Psoas muscle (tissue), 8 donors: ENCODE measurements around the gene SF3B3. TPM values are rescaled to one million over a fixed set of nuclear protein-coding genes. Genes with fewer than 3 reads are reported as not detected.

Source experiments
- ATAC-seq, 4 donors: fragments of 200-7000 bp; cut with Tn5 transposase; one replicate each; pipeline ENCODE4 v1.9.1; 2020; ENCODE audit warnings: moderate library complexity in 3 of 4, mild to moderate bottlenecking in 2 of 4
- DNase-seq, 2 donors: peaks; one replicate each; pipeline ENCODE4 v3.0.0-alpha.2; 2020
- H3K27ac ChIP-seq: fragments of 200-600 bp; one replicate; pipeline ENCODE4 v1.8.0; 2022
- H3K27me3 ChIP-seq, 3 donors: fragments of 200-600 bp in 1 of 3; one replicate each; pipeline versions ENCODE4 v1.6.1 to v1.8.0; 2013 to 2022; ENCODE audit warnings: low read length in 2 of 3, mild to moderate bottlenecking in 2 of 3, moderate library complexity in 1 of 3; ENCODE audit not compliant: insufficient read depth in 3 of 3
- H3K36me3 ChIP-seq, 2 donors: fragments of 200-600 bp in 1 of 2; one replicate each; pipeline versions ENCODE4 v1.6.1 to v1.8.0; 2013 to 2022; ENCODE audit warnings: low read depth in 1 of 2, mild to moderate bottlenecking in 1 of 2, moderate library complexity in 1 of 2; ENCODE audit not compliant: insufficient read depth in 1 of 2
- H3K4me1 ChIP-seq: fragments of 200-600 bp; one replicate; pipeline ENCODE4 v1.8.0; 2022
- H3K4me3 ChIP-seq: fragments of 200-600 bp; one replicate; pipeline ENCODE4 v1.8.0; 2022; ENCODE audit warnings: mild to moderate bottlenecking
- H3K9me3 ChIP-seq: fragments of 200-600 bp; one replicate; pipeline ENCODE4 v1.8.0; 2022
- CTCF ChIP-seq: fragments of 200-600 bp; IDR thresholded peaks from one replicate; pipeline ENCODE4 v1.8.0; 2022; ENCODE audit warnings: antibody characterized with exemption
- WGBS, 3 donors: extraction: QIAGEN DNeasy Blood & Tissue Kit; methylation state at CpG; one replicate each; pipeline versions ENCODE4 v1.1.6 to v1.1.7; 2013; 5-methylcytosine and 5-hydroxymethylcytosine counted together
- intact Hi-C, 2 donors: fragments of 100-400 bp; cut with DNase I; formaldehyde crosslinking; loops; one replicate each; pipeline versions ENCODE4 v1.11.0 to v1.14.2; 2022
- long read RNA-seq, 2 donors: library from polyadenylated mRNA; unstranded; transcript quantifications; one replicate each; pipeline ENCODE4 v2.0.0, GENCODE V29; 2021
- polyA plus RNA-seq, 3 donors: library from polyadenylated mRNA; stranded (reverse); fragments of 200-250 nt; gene quantifications; one replicate each; pipeline ENCODE4 v1.2.3, GENCODE V29; 2013
- total RNA-seq, 4 donors: library from RNA; stranded (reverse); fragmentation: NEBNext Ultra II Directional in 2 of 4; extraction: Animal tissue kit (Norgen Biotek cat#: 25700) in 2 of 4; gene quantifications; one replicate each; pipeline versions ENCODE4 v1.2.1 to v1.2.4, GENCODE V29; 2021 to 2023
- donor health status: healthy with polysubstance abuse.
- donor health status: DM: no; HTN: no; CAD: no; lungs with moderate emphysema.
- donor health status: Bipolar disorder and iron deficiency.
- donor health status: healthy.
- donor health status: DM: yes; HTN: yes; CAD: no.
- donor health status: DM: no; HTN: no; CAD: no.
- donor health status: DM: no; HTN: no; CAD: no.
- donor health status: DM: yes; HTN: yes; CAD: no.

The SF3B3 gene
- total RNA-seq (100 to 1,000 TPM; 145 to 178 (median 157) TPM), polyA plus RNA-seq (100 to 1,000 TPM in 1 of 3 donors, 10 to 100 TPM in 2; 50.0 to 117 (median 59.9) TPM)
- long read RNA-seq, donor 1, full-length matches to known transcripts, result 17 of 46 reads
- long read RNA-seq, donor 1, partial matches to known transcripts, result 22 of 46 reads
- long read RNA-seq, donor 1, other reads (novel, unspliced or antisense), result 7 of 46 reads
- long read RNA-seq, donor 2, full-length matches to known transcripts, result 31 of 89 reads
- long read RNA-seq, donor 2, partial matches to known transcripts, result 43 of 89 reads
- long read RNA-seq, donor 2, other reads (novel, unspliced or antisense), result 15 of 89 reads

GRCh38 chr16:70523743-70524398, at the start of gene SF3B3:
Gene SF3B3, plus strand, starts transcription at chr16:70523816. Its CDS starts 2,841 bp downstream, at chr16:70526657.
- Histone ChIP-seq H3K27ac (peak within 1 kb of the TSS; percentile 90), H3K4me3 (peak within 1 kb of the TSS; percentile 82), H3K27me3 (no peaks in the 10 kb centered on the region), H3K9me3 (no peaks in the 10 kb centered on the region), H3K4me1 (peaks cover 44% of the 10 kb centered on the region), H3K36me3 (peaks cover 0 to 41% of the 10 kb centered on the region in 2 donors)
- intact Hi-C loops, result no loop called here
- ATAC-seq (peak; percentile 81 to 88 (median 82)), DNase-seq (peak in 1 of 2 donors; percentile 72)
- WGBS, 3 donors, result 0 to 1% (median 1%) methylated on average over 32 of the region's 32 CpGs
- TF ChIP-seq CTCF, result no peak

GRCh38 chr16:70474320-70475053, 49.1 kb upstream of the SF3B3 start:
- Histone ChIP-seq H3K36me3 (peaks cover 0 to 43% of the 10 kb centered on the region in 2 donors), H3K9me3 (no peaks in the 10 kb centered on the region), H3K4me1 (peaks cover 21% of the 10 kb centered on the region), H3K27me3 (no peaks in the 10 kb centered on the region), H3K27ac (no peak overlapping the region), H3K4me3 (no peak overlapping the region)
- no peak for TF ChIP-seq CTCF
- intact Hi-C loops, result loop anchor here (5.0 kb wide), 2 partner anchors 82 to 102 kb away; no protein-coding TSS in a partner anchor
- no peak for ATAC-seq
- WGBS, 3 donors, result 91 to 95% (median 93%) methylated on average over 18 to 22 of the region's 22 CpGs
- DNase-seq, result no peak

- H3K27ac ChIP-seq, result no peak overlapping the region
- 89 to 92% (median 91%) methylated on average over 24 of the region's 24 CpGs for WGBS, 3 donors
- DNase-seq (no peak), ATAC-seq (no peak)
- H3K4me1 ChIP-seq, result peaks cover 25% of the 10 kb centered on the region
- peaks cover 0 to 50% of the 10 kb centered on the region in 2 donors for H3K36me3 ChIP-seq
- H3K9me3 ChIP-seq, result no peaks in the 10 kb centered on the region
- H3K27me3 ChIP-seq, result no peaks in the 10 kb centered on the region
- intact Hi-C loops, result no loop called here
- H3K4me3 ChIP-seq, result no peak overlapping the region
- no peak for TF ChIP-seq CTCF
These were observed 48.4 kb upstream of the SF3B3 start for GRCh38 chr16:70475054-70475871.

- peak; percentile 74 to 81 (median 80) for ATAC-seq
- no peak for TF ChIP-seq CTCF
- intact Hi-C loops, result no loop called here
- peaks cover 0 to 62% of the 10 kb centered on the region in 2 donors for H3K36me3 ChIP-seq
- peaks cover 25% of the 10 kb centered on the region for H3K4me1 ChIP-seq
- no peaks in the 10 kb centered on the region for H3K9me3 ChIP-seq
- no peaks in the 10 kb centered on the region for H3K27me3 ChIP-seq
- peak overlapping the region; percentile 1 for H3K4me3 ChIP-seq
- peak in 1 of 2 donors; percentile 46 for DNase-seq
- peak overlapping the region; percentile 77 for H3K27ac ChIP-seq
- 39 to 64% (median 42%) methylated on average over 13 of the region's 13 CpGs for WGBS, 3 donors
These were observed 47.2 kb upstream of the SF3B3 start for GRCh38 chr16:70476272-70477020.
